ENCODE data around the gene PKNOX2. TPM values are rescaled to one million over a fixed set of nuclear protein-coding genes. Genes with fewer than 3 reads are reported as not detected.
A peak's percentile ranks its signal among the peaks of the same experiment; 100 is the strongest.

Gene PKNOX2
- total RNA-seq, 1 donor from 2014 or later: 34.9 TPM

GRCh38 chr11:125271483-125272091, 107.0 kb downstream of the PKNOX2 start:
- Mint-ChIP-seq H3K4me1 (ENCODE audit: low read depth) (peaks cover 75% of the 10 kb centered on the region), H3K36me3 (ENCODE audit: low read depth) (peaks cover 2% of the 10 kb centered on the region), H3K4me3 (ENCODE audit: unreplicated experiment) (no peak overlapping the region), H3K27me3 (ENCODE audit: low read depth) (no peaks in the 10 kb centered on the region), H3K9me3 (ENCODE audit: low read depth) (no peaks in the 10 kb centered on the region), H3K27ac (ENCODE audit: unreplicated experiment) (peak overlapping the region; percentile 92)
- DNase-seq (ENCODE audit: low spot score): no peak
- TF ChIP-seq, protein P1, sequence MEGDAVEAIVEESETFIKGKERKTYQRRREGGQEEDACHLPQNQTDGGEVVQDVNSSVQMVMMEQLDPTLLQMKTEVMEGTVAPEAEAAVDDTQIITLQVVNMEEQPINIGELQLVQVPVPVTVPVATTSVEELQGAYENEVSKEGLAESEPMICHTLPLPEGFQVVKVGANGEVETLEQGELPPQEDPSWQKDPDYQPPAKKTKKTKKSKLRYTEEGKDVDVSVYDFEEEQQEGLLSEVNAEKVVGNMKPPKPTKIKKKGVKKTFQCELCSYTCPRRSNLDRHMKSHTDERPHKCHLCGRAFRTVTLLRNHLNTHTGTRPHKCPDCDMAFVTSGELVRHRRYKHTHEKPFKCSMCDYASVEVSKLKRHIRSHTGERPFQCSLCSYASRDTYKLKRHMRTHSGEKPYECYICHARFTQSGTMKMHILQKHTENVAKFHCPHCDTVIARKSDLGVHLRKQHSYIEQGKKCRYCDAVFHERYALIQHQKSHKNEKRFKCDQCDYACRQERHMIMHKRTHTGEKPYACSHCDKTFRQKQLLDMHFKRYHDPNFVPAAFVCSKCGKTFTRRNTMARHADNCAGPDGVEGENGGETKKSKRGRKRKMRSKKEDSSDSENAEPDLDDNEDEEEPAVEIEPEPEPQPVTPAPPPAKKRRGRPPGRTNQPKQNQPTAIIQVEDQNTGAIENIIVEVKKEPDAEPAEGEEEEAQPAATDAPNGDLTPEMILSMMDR (IDR thresholded peaks at IDR 0.05): no peak

DNA sequence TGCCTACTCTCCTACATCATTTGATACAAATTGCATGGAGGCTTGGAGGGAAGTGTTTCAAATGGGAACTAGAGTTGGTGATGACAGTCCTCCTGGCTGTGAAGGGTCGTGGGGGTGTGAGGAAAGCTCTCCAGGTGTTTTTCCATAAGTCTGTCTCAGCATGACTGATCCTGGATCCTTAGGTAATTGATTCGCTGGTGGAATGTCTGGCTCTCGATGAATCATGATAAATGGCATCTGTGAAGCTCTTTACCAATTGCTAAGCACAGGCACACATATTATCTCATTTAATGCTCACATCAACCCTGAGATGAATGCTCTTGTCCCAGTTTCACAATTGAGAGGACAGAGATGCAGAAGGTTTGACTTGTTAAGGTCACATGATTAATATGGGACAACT, 107.5 kb downstream of the PKNOX2 start:
- peaks cover 70% of the 10 kb centered on the region for H3K4me1 Mint-ChIP-seq (ENCODE audit: low read depth)

DNA sequence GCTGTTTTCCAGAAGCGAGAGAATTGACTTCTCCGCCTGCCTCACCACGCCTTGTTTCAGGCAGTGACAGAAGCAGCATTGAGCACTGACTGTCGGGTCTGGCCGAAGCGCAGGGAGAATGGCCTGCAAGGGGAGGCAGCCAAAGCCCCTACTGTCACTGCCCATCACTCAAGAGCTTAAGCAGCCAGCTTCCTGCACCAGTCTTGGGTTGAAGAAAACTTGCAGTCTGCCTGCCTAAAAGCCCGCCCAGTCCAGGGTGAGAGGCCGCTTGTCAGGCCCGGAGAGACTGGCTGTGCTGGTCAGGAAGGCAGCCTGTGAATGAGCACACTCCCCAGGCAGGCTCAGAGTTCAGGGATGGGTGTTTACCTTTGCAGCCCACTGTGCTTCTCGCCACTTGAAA, 108.3 kb downstream of the PKNOX2 start:
- peaks cover 62% of the 10 kb centered on the region for H3K4me1 Mint-ChIP-seq (ENCODE audit: low read depth)
- TF ChIP-seq, protein P1 (IDR thresholded peaks at IDR 0.05): no peak
- no peak overlapping the region for H3K4me3 Mint-ChIP-seq (ENCODE audit: unreplicated experiment)
- DNase-seq (ENCODE audit: low spot score): no peak
- no peaks in the 10 kb centered on the region for H3K9me3 Mint-ChIP-seq (ENCODE audit: low read depth)
- peak overlapping the region; percentile 92 for H3K27ac Mint-ChIP-seq (ENCODE audit: unreplicated experiment)
- no peaks in the 10 kb centered on the region for H3K36me3 Mint-ChIP-seq (ENCODE audit: low read depth)
- no peaks in the 10 kb centered on the region for H3K27me3 Mint-ChIP-seq (ENCODE audit: low read depth)

More for the DNA sequence above, 107.5 kb downstream of the PKNOX2 start:
- DNase-seq (ENCODE audit: low spot score): no peak
- TF ChIP-seq, protein P1 (IDR thresholded peaks at IDR 0.05): no peak
- no peaks in the 10 kb centered on the region for H3K27me3 Mint-ChIP-seq (ENCODE audit: low read depth)
- no peaks in the 10 kb centered on the region for H3K36me3 Mint-ChIP-seq (ENCODE audit: low read depth)
- H3K4me3 Mint-ChIP-seq (ENCODE audit: unreplicated experiment): no peak overlapping the region
- H3K27ac Mint-ChIP-seq (ENCODE audit: unreplicated experiment): peak overlapping the region; percentile 92
- H3K9me3 Mint-ChIP-seq (ENCODE audit: low read depth): no peaks in the 10 kb centered on the region

- Mint-ChIP-seq H3K4me1 (ENCODE audit: low read depth) (peaks cover 55% of the 10 kb centered on the region), H3K36me3 (ENCODE audit: low read depth) (no peaks in the 10 kb centered on the region), H3K4me3 (ENCODE audit: unreplicated experiment) (no peak overlapping the region), H3K27me3 (ENCODE audit: low read depth) (no peaks in the 10 kb centered on the region), H3K9me3 (ENCODE audit: low read depth) (no peaks in the 10 kb centered on the region), H3K27ac (ENCODE audit: unreplicated experiment) (peak overlapping the region; percentile 92)
- DNase-seq (ENCODE audit: low spot score): no peak
- TF ChIP-seq, protein P1 (IDR thresholded peaks at IDR 0.05): no peak
Measured at GRCh38 chr11:125273519-125274000, 109.0 kb downstream of the PKNOX2 start.

GRCh38 chr11:125274309-125274708, 109.8 kb downstream of the PKNOX2 start:
- H3K9me3 Mint-ChIP-seq (ENCODE audit: low read depth): no peaks in the 10 kb centered on the region
- no peaks in the 10 kb centered on the region for H3K36me3 Mint-ChIP-seq (ENCODE audit: low read depth)
- H3K4me1 Mint-ChIP-seq (ENCODE audit: low read depth): peaks cover 47% of the 10 kb centered on the region
- no peak overlapping the region for H3K27ac Mint-ChIP-seq (ENCODE audit: unreplicated experiment)
- no peaks in the 10 kb centered on the region for H3K27me3 Mint-ChIP-seq (ENCODE audit: low read depth)
- H3K4me3 Mint-ChIP-seq (ENCODE audit: unreplicated experiment): no peak overlapping the region
- no peak for DNase-seq (ENCODE audit: low spot score)
- TF ChIP-seq, protein P1 (IDR thresholded peaks at IDR 0.05): no peak
